Epithelial cell of esophagus (primary cell): Measurements from ENCODE around the gene CD72.

Experiments used
- DNase-seq: peaks from one replicate; pipeline ENCODE4 v3.0.0; 2010; ENCODE audit warnings: low read depth
- H3K4me3 ChIP-seq: 2 replicates; pipeline ENCODE4 v1.5.1; 2011; ENCODE audit warnings: mild to moderate bottlenecking, low read length, control low read depth
- CTCF ChIP-seq: IDR thresholded peaks from 2 replicates; pipeline ENCODE4 v1.5.1; 2011; ENCODE audit warnings: low read depth, mild to moderate bottlenecking, low read length, control low read depth, inconsistent platforms; ENCODE audit not compliant: insufficient read depth; ENCODE audit errors: missing control alignments

The CD72 gene

GRCh38 chr9:35618325-35618727 is at the start of gene CD72:
TSS of gene CD72 (minus strand) at chr9:35618413. CDS start at chr9:35618303, 110 bp downstream.
- DNase-seq, result no peak
- H3K4me3 ChIP-seq, result peak within 1 kb of the TSS; percentile 32
- no peak for TF ChIP-seq CTCF

- no peak overlapping the region for H3K4me3 ChIP-seq
- no peak for DNase-seq
- no peak for TF ChIP-seq CTCF
Observed at GRCh38 chr9:35667939-35668338, 49.7 kb upstream of the CD72 start.

GRCh38 chr9:35666549-35666948 is 48.3 kb upstream of the CD72 start:
- TF ChIP-seq CTCF, result no peak
- no peak overlapping the region for H3K4me3 ChIP-seq
- no peak for DNase-seq

GRCh38 chr9:35666045-35666444 is 47.8 kb upstream of the CD72 start:
- TF ChIP-seq CTCF, result no peak
- no peak for DNase-seq

GRCh38 chr9:35665471-35665818 is 47.2 kb upstream of the CD72 start:
- peak overlapping the region; percentile 66 for H3K4me3 ChIP-seq
- no peak for TF ChIP-seq CTCF
- no peak for DNase-seq

More at GRCh38 chr9:35666045-35666444, 47.8 kb upstream of the CD72 start:
- H3K4me3 ChIP-seq, result no peak overlapping the region

GRCh38 chr9:35664531-35665470 is 46.6 kb upstream of the CD72 start, which contains the start of gene ARHGEF39:
TSS of gene ARHGEF39 (minus strand) at chr9:35665195. CDS start at chr9:35665169, 26 bp downstream.
- peak; percentile 80 for DNase-seq
- TF ChIP-seq CTCF, result no peak
- H3K4me3 ChIP-seq, result peak within 1 kb of the TSS; percentile 66
